Measurements from ENCODE around the gene TMOD1. TPM values are rescaled to one million over a fixed set of nuclear protein-coding genes. Genes with fewer than 3 reads are reported as not detected.

TMOD1 gene
- total and polyA plus RNA-seq, 9 of the 15 experiments (the other 6 are each of a cell fraction or from before 2014, with no cell fraction given): 7.1 to 41.2 (median 14.2) TPM

DNA sequence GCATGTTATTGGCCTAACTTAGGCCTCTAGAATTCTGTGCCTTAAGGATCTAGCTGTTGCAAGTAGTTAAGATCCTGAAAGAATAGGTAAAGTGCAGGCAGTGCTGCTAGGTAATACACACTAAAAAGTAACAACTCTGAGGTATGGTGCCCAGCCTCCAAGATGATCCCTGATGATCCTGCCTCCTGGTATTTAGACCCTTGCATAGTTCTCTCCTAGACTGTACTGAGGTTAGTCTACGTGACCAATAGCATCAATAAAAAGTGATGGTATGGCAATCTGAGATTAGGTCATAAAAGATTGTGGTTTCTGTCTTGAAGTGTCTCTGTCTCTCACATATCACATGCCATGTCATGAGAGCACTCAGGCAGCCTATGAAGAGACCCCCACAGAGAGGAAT, 122.5 kb downstream of the TMOD1 start (continued):
- TF ChIP-seq, protein P1, sequence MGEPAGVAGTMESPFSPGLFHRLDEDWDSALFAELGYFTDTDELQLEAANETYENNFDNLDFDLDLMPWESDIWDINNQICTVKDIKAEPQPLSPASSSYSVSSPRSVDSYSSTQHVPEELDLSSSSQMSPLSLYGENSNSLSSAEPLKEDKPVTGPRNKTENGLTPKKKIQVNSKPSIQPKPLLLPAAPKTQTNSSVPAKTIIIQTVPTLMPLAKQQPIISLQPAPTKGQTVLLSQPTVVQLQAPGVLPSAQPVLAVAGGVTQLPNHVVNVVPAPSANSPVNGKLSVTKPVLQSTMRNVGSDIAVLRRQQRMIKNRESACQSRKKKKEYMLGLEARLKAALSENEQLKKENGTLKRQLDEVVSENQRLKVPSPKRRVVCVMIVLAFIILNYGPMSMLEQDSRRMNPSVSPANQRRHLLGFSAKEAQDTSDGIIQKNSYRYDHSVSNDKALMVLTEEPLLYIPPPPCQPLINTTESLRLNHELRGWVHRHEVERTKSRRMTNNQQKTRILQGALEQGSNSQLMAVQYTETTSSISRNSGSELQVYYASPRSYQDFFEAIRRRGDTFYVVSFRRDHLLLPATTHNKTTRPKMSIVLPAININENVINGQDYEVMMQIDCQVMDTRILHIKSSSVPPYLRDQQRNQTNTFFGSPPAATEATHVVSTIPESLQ (CRISPR knock-in tag; IDR thresholded peaks at IDR 0.05): no peak
- TF ChIP-seq GATAD2A (IDR thresholded peaks at IDR 0.05) (no peak), KDM2B (CRISPR knock-in tag; IDR thresholded peaks at IDR 0.05) (no peak), RNF2 (IDR thresholded peaks at IDR 0.05) (no peak), MAFK (IDR thresholded peaks at IDR 0.05; ENCODE audit: low read length) (no peak)

DNA sequence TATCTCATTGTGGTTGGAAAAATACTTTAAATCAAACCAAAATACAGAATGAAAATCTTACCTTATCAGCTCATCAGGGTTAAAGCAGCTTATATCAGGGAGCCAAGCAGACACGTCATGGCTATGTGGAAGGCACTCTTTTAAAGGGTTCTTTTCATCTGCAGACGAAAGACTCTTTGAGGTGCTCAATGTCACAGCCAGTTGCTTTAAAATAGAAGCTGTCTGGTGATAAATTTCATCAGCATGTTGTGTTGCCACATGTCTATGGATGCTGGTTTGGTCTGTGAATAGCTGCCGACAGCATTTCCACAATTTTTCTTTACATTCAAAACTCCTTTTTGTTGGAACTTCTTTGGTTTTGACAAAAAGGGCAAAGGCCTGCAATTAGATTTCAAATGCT, 124.2 kb downstream of the TMOD1 start:
- no peaks in the 10 kb centered on the region for H4K20me1 ChIP-seq (replicated peaks; ENCODE audit: control insufficient read depth, insufficient read depth, low read length)
- H3K4me2 ChIP-seq (ENCODE audit: insufficient read depth, low read length): no peak overlapping the region
- WGBS (ENCODE audit: insufficient coverage, low coverage, missing lambda C conversion rate): 94% methylated on average over 3 of the region's 3 CpGs
- no peak overlapping the region for H3K27ac ChIP-seq (ENCODE audit: extremely low read depth, low read depth, low read length)
- H3K9me3 ChIP-seq (replicated peaks; ENCODE audit: control insufficient read depth, insufficient read depth, low read depth, low read length): no peaks in the 10 kb centered on the region
- H3K4me3 ChIP-seq: no peak overlapping the region
- H3K36me3 ChIP-seq (ENCODE audit: control insufficient read depth, insufficient read depth, low read length): peaks cover 59% of the 10 kb centered on the region
- POLR2A ChIA-PET: no interaction called here
- in situ Hi-C loops (cut with MboI): no loop called here
- intact Hi-C loops (cut with micrococcal nuclease): no loop called here
- no peak for ATAC-seq
- H3K4me1 ChIP-seq (replicated peaks in 1 of 2; ENCODE audit: control insufficient read depth in 2 of 2, insufficient read depth in 2 of 2, low read length in 2 of 2): no peaks in the 10 kb centered on the region
- no peak for FAIRE-seq
- TF ChIP-seq, protein P2, sequence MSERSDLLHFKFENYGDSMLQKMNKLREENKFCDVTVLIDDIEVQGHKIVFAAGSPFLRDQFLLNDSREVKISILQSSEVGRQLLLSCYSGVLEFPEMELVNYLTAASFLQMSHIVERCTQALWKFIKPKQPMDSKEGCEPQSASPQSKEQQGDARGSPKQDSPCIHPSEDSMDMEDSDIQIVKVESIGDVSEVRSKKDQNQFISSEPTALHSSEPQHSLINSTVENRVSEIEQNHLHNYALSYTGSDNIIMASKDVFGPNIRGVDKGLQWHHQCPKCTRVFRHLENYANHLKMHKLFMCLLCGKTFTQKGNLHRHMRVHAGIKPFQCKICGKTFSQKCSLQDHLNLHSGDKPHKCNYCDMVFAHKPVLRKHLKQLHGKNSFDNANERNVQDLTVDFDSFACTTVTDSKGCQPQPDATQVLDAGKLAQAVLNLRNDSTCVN (CRISPR knock-in tag; IDR thresholded peaks at IDR 0.05): no peak
- TF ChIP-seq PTRF (tag; IDR thresholded peaks at IDR 0.05) (no peak), MCM2 (IDR thresholded peaks at IDR 0.05; ENCODE audit: low read depth) (no peak), GATAD2A (IDR thresholded peaks at IDR 0.05) (no peak), XRCC3 (IDR thresholded peaks at IDR 0.05) (no peak)
- TF ChIP-seq, protein P3, sequence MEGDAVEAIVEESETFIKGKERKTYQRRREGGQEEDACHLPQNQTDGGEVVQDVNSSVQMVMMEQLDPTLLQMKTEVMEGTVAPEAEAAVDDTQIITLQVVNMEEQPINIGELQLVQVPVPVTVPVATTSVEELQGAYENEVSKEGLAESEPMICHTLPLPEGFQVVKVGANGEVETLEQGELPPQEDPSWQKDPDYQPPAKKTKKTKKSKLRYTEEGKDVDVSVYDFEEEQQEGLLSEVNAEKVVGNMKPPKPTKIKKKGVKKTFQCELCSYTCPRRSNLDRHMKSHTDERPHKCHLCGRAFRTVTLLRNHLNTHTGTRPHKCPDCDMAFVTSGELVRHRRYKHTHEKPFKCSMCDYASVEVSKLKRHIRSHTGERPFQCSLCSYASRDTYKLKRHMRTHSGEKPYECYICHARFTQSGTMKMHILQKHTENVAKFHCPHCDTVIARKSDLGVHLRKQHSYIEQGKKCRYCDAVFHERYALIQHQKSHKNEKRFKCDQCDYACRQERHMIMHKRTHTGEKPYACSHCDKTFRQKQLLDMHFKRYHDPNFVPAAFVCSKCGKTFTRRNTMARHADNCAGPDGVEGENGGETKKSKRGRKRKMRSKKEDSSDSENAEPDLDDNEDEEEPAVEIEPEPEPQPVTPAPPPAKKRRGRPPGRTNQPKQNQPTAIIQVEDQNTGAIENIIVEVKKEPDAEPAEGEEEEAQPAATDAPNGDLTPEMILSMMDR (IDR thresholded peaks at IDR 0.05 in 2 of 3, conservative IDR thresholded peaks at IDR 0.05 in 1 of 3; ENCODE audit: insufficient read depth in 2 of 3, low read depth in 1 of 3, low read length in 3 of 3): no peak
- peaks cover 30% of the 10 kb centered on the region for H3K79me2 ChIP-seq (ENCODE audit: control insufficient read depth, insufficient read depth, low read length)
- H3K9ac ChIP-seq (ENCODE audit: insufficient read depth in 1 of 2, low read depth in 2 of 2, low read length in 2 of 2): no peak overlapping the region
- H3K9me1 ChIP-seq (ENCODE audit: control insufficient read depth, insufficient read depth, low read length): no peaks in the 10 kb centered on the region
- no TSS peak for BruUV-seq (replicated peaks)
- no peak overlapping the region for H2AFZ ChIP-seq (ENCODE audit: low read depth, low read length)
- no peaks in the 10 kb centered on the region for H3K27me3 ChIP-seq (ENCODE audit: control insufficient read depth in 2 of 2, insufficient read depth in 2 of 2, low read length in 2 of 2)
- CTCF ChIA-PET (ENCODE audit: low intra/inter-chr PET ratio): no interaction called here
- no peak for DNase-seq (ENCODE audit: extremely low read depth in 1 of 4, low spot score in 3 of 4)

Data from K562 (cell line).